GM18520 (cell line): ENCODE results near the gene ACTA2.
A peak's percentile ranks its signal among the peaks of the same experiment; 100 is the strongest.

Source experiments
- ATAC-seq: cut with Tn5 transposase; IDR thresholded peaks from one replicate; pipeline ENCODE4 v1.9.1; 2021; ENCODE audit not compliant: unreplicated experiment

Gene ACTA2

DNA sequence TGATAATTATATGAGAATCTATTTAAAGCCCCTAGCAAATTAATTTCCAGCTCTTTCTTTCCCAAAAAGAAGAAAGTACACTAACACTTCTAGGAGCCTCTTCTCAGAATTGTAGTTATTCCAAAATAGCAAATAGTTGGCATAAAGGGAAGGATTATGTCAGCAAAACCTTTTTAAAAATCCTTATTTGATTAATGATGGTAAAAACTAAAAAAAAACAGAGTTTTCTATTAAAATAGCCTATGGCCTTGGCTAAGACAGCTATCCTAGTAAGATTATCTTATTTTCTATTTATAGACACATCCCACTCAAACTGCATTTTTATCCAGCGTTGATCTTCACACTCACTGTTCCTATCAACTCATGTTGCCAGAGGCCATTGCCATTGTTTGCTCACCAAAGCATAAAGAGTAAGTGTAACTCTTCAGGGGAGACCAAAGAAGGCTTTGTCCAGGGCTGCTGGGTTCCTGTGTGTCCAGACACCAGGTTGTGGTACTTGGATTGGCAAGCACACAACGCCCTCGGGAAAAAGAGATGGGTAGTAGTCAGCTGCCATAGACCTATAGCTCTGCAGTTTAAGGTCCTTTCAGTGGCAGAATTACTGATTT is 31.5 kb downstream of the ACTA2 start:
- no peak for ATAC-seq

DNA sequence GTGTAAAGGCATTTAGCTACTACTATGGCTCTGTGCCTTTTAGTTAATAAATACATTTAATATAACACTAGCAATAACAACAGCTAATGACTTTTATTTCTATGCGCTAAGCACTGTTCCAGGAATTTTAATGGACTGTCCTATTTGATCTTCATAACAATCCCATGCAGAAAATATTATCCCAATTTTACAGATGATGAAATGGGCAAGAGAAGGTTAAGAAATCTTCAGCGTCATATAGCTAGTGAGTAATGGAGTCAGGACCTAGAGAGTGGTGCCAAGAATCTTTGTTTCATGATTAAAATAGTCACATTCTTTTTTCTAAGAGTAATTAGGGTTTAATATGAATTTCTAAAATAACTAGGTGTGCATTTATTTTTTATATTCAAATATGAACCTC is 32.4 kb downstream of the ACTA2 start:
- no peak for ATAC-seq

DNA sequence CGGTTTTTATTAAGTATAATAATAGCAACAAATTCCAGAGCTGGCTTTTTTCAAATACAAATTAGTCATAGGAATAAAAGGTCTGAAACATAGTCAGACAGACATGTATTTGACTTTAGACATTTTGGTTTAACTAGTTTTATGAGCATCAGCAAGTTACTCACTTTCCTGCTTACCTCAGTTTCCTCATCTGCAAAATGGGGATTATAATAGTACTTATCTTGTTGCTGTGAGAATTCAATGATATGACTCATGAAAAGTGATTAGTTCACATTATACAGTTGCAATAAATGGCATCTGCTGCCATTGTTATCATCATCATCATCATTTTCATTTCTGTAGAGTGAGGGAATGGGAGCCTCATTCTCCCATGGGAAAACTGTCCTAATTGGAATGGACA is 33.5 kb downstream of the ACTA2 start:
- ATAC-seq = no peak

DNA sequence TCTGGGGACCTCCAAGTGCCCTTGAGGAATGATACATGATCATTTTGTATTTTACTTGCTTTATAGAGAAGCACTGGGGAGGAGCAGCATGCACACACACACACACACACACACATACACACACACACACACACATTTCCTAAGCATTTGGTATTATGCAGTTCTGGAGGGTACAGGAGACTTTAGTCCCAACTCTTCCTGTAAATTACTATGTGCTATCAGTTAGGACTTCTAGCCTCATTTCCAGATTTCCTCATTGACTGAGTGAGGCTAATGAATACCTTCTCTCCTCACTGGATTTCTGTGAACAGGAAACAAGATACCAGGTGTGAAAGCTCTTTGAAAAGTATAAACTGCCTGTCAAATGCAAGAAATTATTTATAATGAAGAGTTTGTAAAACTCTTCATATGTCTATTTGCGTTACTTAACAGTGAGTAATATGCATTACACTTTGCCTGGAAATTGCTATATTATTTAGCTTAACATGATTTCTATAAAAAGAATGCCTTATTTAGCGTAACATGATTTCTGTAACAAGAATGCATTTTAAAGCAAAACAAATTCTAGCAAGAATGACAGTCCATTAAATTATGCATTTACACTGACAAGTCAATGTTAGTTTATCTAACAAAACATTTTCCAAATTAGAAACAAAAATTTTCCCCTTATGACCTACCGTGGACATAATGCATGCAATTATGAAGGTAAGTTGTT is 34.2 kb downstream of the ACTA2 start:
- no peak for ATAC-seq

DNA sequence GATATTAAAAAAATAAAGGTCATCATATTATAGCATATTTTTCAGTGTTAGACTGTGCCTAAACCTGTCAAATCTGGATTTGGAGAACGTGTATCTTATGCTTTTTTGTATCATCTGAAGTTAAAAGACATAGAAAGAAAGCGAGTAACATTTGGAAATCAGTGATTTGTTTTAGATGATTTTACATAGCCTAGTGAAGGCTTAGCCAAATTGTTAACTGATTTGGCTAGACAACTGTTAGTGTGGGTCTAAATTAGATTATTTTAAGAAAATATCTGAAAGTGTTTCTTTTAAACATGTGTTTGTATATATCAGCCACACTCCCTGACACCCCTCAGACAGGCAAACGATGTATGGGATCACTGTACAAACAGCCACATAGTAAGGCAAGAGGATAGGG is 35.6 kb downstream of the ACTA2 start:
- ATAC-seq = no peak

DNA sequence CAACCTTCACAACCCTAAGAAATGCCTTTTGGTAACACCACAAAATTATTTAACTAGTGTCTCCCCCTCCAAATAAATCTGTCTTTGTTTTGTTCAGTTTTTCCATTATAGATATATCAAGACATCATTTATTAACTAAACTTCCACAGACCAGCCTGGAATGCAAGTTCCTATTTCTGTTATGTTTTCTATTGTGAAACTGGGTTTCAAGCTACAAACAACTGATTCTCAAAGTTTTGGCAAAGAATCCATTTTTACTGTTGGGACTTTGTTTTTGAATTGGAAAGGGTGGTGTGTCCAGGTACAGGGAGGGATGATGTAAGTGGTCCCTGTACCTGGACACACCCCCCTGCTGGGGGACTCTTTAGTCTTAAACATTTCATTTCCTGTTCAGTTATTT is 36.3 kb downstream of the ACTA2 start:
- no peak for ATAC-seq

DNA sequence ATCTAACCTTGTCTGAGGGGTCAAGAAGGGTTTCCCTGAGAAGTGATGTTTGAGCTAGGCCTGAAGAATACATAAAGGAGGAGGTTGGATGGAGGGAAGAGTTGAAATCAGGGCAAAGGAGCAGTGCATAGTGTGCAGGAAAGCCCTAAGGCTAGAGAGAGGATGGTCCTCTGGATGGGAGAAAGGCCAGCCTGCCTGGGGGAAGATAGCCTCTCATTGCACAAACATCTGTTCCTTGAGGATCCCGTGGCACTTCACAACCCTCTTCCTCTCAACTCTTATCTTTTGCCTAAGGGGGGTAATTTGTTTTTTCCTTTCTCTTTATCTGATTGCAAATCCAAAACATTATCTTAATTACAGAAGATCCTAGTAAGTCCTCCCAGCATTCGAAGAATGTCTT is 36.8 kb downstream of the ACTA2 start:
- no peak for ATAC-seq

DNA sequence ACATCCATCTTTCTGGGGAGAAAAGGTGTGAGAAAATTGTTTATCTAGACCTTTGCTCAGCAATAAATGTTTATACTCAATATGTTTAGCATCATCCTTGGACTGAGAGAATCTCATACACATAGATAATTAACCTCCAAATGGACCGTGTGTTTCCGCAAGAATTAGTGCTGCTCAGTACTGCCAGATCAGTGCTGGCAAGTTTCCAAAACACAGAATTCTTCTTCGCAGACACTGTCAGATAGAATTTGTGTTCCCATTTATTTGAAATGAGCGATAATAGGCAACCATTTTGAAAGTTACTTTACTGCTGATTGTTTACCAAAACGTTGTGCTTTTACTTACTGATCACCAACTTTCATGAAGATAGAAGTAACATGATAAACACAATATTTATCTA is 38.8 kb downstream of the ACTA2 start:
- no peak for ATAC-seq

DNA sequence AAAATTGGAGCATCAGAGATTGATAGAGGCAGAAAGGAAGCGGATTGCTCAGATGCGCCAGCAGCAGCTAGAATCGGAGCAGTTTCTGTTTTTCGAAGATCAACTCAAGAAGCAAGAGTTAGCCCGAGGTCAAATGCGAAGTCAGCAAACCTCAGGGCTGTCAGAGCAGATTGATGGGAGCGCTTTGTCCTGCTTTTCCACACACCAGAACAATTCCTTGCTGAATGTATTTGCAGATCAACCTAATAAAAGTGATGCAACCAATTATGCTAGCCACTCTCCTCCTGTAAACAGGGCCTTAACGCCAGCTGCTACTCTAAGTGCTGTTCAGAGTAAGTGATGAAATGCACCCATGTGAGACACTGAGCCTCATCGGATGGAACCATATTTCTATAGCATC is 39.4 kb downstream of the ACTA2 start:
- ATAC-seq = no peak

DNA sequence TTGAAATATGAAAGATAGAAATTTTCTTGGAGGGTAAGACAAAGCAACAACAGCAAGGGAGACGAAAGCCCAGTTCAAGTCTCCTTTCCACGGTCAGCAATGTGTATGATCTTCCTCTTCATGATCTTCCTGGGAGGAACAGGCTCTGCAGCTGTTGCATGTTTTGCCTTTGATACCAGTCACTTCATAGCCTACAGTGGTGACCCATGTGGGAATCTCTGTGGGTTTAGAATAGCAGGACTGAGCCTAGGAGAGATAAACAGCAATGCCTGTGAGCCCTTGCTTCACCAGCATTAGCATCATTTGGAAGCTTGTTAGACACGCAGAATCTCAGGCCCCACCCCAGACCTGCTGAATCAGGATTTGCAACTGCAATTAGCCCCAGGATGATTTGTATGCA is 40.7 kb downstream of the ACTA2 start:
- ATAC-seq = no peak

DNA sequence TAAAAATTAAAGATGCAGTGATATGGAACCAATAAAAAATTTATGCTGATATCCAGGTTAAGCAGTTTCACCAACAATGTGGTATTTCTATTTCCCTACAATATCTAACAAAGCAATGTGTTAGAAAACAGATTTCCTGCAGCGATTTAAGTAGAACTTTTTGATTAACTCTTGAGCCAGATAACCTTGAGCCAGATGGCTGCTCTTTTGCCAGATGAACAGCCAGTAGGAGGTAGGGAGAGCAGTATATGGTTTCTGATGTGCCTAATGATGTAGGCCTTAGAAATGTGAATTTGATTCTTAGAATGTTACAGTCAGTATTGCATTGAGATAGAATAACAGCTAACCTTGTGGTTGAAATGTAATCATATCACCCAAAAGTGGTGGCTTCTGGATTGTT is 41.5 kb downstream of the ACTA2 start:
- ATAC-seq = no peak

DNA sequence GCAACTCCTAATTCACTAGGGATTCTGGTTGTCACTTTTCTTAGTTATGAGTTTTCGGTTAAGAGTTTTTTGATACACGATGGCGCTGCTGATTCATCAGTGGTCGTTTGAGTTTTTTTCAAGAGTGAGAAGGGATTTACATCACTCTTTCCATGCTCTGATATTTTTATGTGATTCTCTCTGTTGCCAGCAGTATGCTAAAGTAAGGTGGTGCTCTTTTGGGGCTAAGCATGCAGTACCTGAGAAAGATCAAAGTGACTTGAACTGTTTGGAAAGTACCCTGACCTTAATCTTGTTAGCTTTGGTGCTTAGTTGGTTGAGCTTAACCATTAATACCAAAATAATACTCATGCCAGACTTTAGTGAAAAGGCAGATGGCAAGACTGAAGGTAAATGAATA is 44.4 kb downstream of the ACTA2 start:
- no peak for ATAC-seq

DNA sequence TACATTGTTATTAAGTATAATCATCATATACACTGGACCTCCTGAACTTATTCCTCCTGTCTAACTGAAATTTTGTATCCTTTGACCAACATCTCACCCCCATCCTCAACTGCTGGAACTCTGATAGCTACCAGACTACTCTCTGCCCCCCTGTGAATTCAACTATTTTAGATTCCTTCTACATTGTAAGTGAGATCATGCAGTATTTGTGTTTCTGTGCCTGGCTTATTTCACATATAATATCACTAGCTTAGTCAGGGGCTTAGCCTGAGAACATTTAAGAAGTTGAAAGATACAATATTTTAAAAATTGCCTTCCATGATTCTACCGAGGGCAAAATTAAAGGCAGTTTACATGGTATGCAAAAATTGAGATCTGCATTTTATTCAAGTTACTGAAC is 45.7 kb downstream of the ACTA2 start:
- no peak for ATAC-seq

DNA sequence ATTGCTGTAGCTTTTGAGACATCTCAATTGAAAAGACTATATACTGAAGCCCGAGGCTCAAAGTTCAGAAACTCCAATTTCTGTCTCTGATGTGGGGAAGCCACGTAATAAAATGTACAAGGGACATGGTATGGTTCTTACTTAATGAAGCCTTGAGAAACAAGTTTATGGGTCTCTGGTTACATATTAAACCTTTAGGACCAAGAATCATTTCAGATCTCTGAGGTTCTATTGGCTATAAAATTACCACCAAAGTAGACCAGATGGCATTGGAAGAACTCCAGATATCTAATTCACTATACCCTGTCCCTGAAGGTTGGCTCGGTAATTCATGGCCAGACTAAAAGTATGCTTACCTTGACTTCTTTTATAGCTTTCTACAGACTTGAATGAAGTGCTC is 48.9 kb downstream of the ACTA2 start:
- no peak for ATAC-seq

DNA sequence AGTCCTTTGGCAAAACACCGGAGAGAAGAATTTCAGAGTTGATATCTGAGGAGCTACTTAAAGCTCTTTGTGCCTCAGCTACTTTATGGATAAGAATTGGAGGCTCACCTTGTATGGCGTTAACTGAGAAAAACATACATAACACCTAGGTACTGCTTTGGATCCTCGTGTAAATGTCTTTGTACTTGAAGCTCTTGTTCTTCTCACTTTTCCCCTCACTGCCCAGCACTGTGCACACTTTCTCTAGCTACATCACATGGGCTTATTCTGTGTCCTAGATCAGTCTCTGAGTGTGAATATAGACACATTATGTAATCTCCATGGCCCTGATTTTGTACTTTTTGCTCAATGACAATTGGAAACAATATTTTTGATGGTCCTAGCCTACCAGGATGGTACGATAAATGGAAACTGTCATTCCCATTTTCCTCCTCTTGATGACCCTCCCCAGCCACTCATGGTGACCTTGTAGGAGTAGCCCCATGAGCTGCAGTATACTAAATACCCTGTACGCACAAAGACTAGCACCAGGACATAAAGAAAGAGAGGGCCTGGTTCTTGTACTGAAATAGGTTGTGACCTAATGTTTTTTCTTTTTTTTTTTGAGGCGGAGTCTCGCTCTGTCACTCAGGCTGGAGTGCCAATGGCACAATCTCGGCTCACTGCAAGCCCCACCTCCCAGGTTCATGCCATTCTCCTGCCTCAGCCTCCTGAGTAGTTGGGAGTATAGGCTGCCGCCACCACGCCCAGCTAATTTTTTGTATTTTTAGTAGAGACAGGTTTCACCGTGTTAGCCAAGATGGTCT is 50.4 kb downstream of the ACTA2 start:
- peak; percentile 30 for ATAC-seq

DNA sequence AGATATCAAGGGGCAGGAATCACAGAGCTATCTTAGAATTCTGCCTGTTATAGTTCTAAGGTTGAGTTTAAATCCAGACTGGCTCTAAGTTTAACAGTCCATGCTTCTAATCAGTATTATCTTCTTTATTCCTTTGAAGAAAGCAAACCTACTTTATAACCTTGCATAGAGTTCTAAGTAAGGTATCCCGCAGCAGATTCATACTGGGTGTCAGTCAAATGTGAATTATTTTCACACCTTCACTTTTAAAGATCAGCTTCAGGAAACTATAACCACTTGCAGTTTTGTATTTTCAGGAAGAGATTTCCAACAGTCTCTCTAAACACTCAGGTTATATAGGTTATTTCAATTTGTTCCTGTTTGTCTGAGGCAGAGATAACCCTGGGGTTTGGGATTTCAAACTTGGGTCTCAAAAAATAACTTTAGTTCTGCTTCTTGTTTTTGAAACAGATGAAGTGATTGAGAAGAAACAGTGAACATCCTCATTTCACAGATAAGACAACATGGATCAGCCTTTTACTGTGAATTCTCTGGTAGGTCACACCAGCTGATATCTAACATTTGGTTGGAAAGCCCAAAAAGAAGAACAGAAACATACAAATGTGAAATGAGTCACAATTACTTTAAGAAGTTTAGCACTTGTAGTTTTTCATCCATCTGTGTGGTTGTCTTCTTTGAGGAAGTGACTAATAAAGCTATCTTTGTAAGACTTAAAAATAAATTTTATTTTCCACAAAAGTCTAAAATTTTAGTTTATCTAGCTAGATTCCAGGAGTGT is 51.2 kb downstream of the ACTA2 start:
- peak; percentile 77 for ATAC-seq

DNA sequence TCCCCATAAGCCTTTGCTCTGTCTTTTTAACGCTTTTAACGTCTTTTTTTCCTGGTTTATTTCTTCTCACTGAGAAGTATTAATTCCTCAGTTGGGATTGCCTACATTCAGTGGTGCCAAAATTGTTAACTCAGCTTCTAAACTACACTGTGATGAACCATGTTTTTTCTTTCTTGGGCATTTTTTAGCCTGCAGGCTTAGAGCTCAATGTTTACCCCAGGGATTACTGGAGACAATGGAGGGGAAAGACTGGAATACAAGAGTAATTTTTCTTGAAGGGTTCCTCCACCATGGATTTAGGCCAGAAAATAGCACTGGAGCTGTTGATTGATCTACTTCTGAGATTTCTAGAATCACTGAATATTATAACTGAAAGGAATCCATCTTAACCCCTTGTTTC is 52.7 kb downstream of the ACTA2 start:
- no peak for ATAC-seq

DNA sequence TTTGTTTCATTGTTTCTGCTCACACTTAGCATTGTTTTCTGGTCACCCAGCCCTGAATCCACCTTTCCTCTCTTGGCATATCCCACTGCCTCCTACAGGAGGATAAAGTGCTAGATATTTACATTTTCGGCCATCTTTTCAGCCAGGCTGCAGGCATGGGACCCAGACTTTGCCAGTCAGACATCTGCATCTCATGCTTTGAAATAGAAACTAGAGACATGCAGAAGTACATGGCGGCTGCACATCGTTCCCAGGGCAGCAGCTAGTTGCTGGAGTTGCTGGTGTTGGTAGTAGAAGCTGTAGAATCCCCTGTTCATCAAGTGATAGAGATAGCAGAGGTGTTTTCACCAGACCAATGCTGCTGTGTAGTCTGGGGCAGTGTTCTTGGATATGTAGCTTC is 53.8 kb downstream of the ACTA2 start:
- no peak for ATAC-seq

DNA sequence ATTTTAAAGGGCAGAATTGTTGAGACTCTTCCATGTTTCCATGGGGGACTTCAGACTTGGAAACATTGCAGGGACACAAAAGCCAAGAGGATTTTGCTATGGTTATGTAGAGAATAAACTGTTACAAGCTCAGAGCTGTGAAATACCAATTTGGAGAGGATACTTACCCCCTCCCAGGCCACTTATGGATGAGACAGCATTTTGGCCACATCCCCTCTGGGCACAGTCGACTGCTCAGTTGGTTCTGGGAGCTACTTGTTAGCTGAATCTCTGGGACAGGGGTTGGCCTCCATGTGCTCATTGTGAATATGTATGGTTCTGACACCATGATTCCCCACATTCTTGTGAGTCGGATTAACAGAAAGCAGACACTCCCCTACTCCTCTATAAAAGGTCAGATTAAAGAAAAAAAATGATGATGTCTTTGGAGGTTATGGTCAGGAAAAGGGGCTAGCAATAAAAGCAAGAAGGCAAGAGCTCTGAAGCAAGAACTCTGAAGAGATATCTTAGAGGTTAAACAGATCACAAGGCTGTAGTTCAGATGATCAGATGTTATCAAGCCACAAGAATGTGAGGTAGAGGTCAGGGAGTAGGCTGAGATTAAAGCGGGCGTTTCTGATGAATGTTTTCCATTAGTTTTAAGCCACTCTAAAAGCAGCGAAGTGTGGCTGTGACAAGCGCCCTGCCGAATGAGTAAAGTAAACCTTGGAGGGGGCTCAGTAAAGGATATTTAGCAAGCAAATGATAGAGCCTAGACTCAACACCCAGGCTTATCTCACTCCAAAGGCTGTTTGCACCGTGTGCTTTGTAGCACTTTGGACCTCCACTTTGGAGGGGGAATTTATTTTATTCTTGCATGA is 55.3 kb downstream of the ACTA2 start:
- no peak for ATAC-seq

DNA sequence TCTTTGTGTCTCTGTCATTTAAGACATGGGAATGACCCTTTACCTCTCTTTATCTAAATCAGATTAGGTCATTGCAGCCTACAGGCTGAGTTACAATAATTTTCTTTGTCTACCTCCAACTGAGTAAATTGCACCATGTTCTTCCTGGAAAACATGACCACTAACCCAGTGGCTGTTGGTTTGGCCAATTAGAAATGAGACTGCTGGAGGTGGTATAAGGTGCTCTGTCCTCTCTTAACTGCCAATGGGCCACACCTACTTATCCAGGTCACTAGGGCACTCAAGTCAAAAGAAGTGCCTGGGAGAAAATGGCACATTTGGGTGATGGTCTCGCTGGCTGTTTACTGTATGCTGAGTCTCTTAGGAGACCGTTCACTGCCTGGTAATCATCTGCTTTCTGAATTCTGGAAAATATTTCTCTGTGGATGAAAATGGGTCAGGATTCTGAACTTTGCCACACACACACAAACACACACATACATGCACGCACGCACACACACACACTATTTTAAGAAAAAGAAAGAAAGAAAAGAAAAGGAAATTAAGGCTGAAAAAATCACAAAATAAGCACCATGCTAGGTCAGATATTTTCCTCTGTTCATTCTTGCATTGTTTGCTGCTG is 56.1 kb downstream of the ACTA2 start:
- no peak for ATAC-seq
